HepG2 (cell line): ENCODE data around the gene GSC2. TPM values are rescaled to one million over a fixed set of nuclear protein-coding genes. Genes with fewer than 3 reads are reported as not detected.
A peak's percentile ranks its signal among the peaks of the same experiment; 100 is the strongest.

Experiments used
- AHR ChIP-seq: IDR thresholded peaks from 2 replicates; pipeline ENCODE4 v1.6.1; 2018; ENCODE audit warnings: missing genetic modification reagents, missing compliant biosample characterization
- DRAP1 ChIP-seq: IDR thresholded peaks from 2 replicates; pipeline ENCODE4 v1.6.1; 2016; ENCODE audit warnings: missing genetic modification reagents, missing compliant biosample characterization
- GATAD1 ChIP-seq: IDR thresholded peaks from 2 replicates; pipeline ENCODE4 v1.6.1; 2016; ENCODE audit warnings: missing genetic modification reagents, missing compliant biosample characterization
- GFI1 ChIP-seq: sonication (generic); formaldehyde crosslinking; IDR thresholded peaks from 2 replicates; pipeline ENCODE4 v1.5.0; 2020; ENCODE audit warnings: missing genetic modification reagents, mild to moderate bottlenecking, borderline replicate concordance
- HES4 ChIP-seq: sonication (generic); formaldehyde crosslinking; IDR thresholded peaks from 2 replicates; pipeline ENCODE4 v1.9.0; 2021; ENCODE audit warnings: mild to moderate bottlenecking, missing genetic modification reagents, borderline replicate concordance
- HMGA1 ChIP-seq: sonication (generic); formaldehyde crosslinking; conservative IDR thresholded peaks from 2 replicates; pipeline ENCODE4 v1.4.0; 2020; ENCODE audit warnings: missing genetic modification reagents
- MAFK ChIP-seq, 2 experiments: IDR thresholded peaks in 1 of 2; conservative IDR thresholded peaks in 1 of 2; 2 replicates each; pipeline ENCODE4 v1.6.1; 2011; ENCODE audit warnings: improper control_type of control experiment in 2 of 2, low read length in 2 of 2
- NFATC3 ChIP-seq: sonication (generic); formaldehyde crosslinking; IDR thresholded peaks from 2 replicates; pipeline ENCODE4 v1.5.1; 2020; ENCODE audit warnings: mild to moderate bottlenecking, missing genetic modification reagents
- NFYC ChIP-seq: IDR thresholded peaks from 2 replicates; pipeline ENCODE4 v1.6.1; 2016; ENCODE audit warnings: missing genetic modification reagents, missing compliant biosample characterization
- PHF20 ChIP-seq: sonication (generic); formaldehyde crosslinking; IDR thresholded peaks from 2 replicates; pipeline ENCODE4 v1.5.0; 2020; ENCODE audit warnings: mild to moderate bottlenecking, missing genetic modification reagents
- REXO4 ChIP-seq: sonication (generic); formaldehyde crosslinking; IDR thresholded peaks from 2 replicates; pipeline ENCODE4 v1.8.0; 2022; ENCODE audit warnings: missing genetic modification reagents, mild to moderate bottlenecking, borderline replicate concordance
- ZNF160 ChIP-seq: sonication (generic); formaldehyde crosslinking; IDR thresholded peaks from 2 replicates; pipeline ENCODE4 v1.8.0; 2022; ENCODE audit warnings: mild to moderate bottlenecking, inconsistent platforms, missing genetic modification reagents
- ZNF232 ChIP-seq: sonication (generic); formaldehyde crosslinking; IDR thresholded peaks from 2 replicates; pipeline ENCODE4 v1.4.0; 2020; ENCODE audit warnings: missing genetic modification reagents, borderline replicate concordance
- ZNF281 ChIP-seq: sonication (generic); formaldehyde crosslinking; IDR thresholded peaks from 2 replicates; pipeline ENCODE4 v1.4.0; 2020; ENCODE audit warnings: missing genetic modification reagents, borderline replicate concordance
- ZNF512 ChIP-seq: sonication (generic); formaldehyde crosslinking; IDR thresholded peaks from 2 replicates; pipeline ENCODE4 v1.4.0; 2020; ENCODE audit warnings: mild to moderate bottlenecking, missing genetic modification reagents
- ZNF629 ChIP-seq: sonication (generic); formaldehyde crosslinking; conservative IDR thresholded peaks from 2 replicates; pipeline ENCODE4 v1.5.0; 2020; ENCODE audit warnings: missing genetic modification reagents
- ZNF672 ChIP-seq: sonication (generic); formaldehyde crosslinking; IDR thresholded peaks from 2 replicates; pipeline ENCODE4 v1.8.1; 2022; ENCODE audit warnings: missing genetic modification reagents
- ZNF768 ChIP-seq: sonication (generic); formaldehyde crosslinking; IDR thresholded peaks from 2 replicates; pipeline ENCODE4 v1.4.0; 2020; ENCODE audit warnings: missing genetic modification reagents
- ZSCAN5A ChIP-seq: sonication (generic); formaldehyde crosslinking; IDR thresholded peaks from 2 replicates; pipeline ENCODE4 v1.8.0; 2022; ENCODE audit warnings: mild to moderate bottlenecking, missing genetic modification reagents, borderline replicate concordance
- ZUFSP ChIP-seq: sonication (generic); formaldehyde crosslinking; IDR thresholded peaks from 2 replicates; pipeline ENCODE4 v1.9.0; 2021; ENCODE audit warnings: missing genetic modification reagents, mild to moderate bottlenecking, borderline replicate concordance
- polyA plus RNA-seq, 8 experiments: library from polyadenylated mRNA; depleted of rRNA in 3 of 8; stranded (reverse) in 7 of 8; unstranded in 1 of 8; fragments of >200 nt; fragmentation: Illumina TruSeq in 4 of 8; extraction: Trizol in 4 of 8; gene quantifications; 2 replicates each; pipeline versions ENCODE4 v1.2.1 to v1.2.3, GENCODE V29; 2011 to 2016; ENCODE audit warnings: low read depth in 4 of 8, missing spikeins in 1 of 8, mixed read lengths in 1 of 8; ENCODE audit not compliant: insufficient read depth in 1 of 8
- total RNA-seq, 5 experiments: library from RNA; depleted of rRNA; stranded (reverse); fragments of >200 nt; fragmentation: Illumina TruSeq; extraction: Trizol; gene quantifications; 2 replicates each; pipeline ENCODE4 v1.2.3, GENCODE V29; 2016; ENCODE audit warnings: low read depth in 1 of 5
- TF ChIP-seq, protein P1 (sequence below): sonication (generic); IDR thresholded peaks from 2 replicates; pipeline ENCODE4 v1.6.1; 2016; ENCODE audit warnings: low read depth, borderline replicate concordance

The GSC2 gene
- total and polyA plus RNA-seq, 2 of the 13 experiments (the other 11 are each of a cell fraction or from before 2014, with no cell fraction given): not detected

- no peak for TF ChIP-seq REXO4
- no peak for TF ChIP-seq MAFK (conservative IDR thresholded peaks at IDR 0.05 in 1 of 2, IDR thresholded peaks at IDR 0.05 in 1 of 2; ENCODE audit: low read length in 2 of 2)
- peak; percentile 70 for TF ChIP-seq NFYC (CRISPR knock-in tag)
- no peak for TF ChIP-seq ZNF232 (CRISPR knock-in tag)
- TF ChIP-seq NFATC3 (CRISPR knock-in tag): no peak
- no peak for TF ChIP-seq ZSCAN5A (CRISPR knock-in tag)
- TF ChIP-seq ZNF160 (CRISPR knock-in tag): 0 out of 2 replicates have a peak, but pooled peaks have one; percentile 2
- TF ChIP-seq DRAP1 (CRISPR knock-in tag): peak; percentile 46; the same call in 1 of the 2 replicates
- no peak for TF ChIP-seq PHF20 (CRISPR knock-in tag)
- no peak for TF ChIP-seq AHR (CRISPR knock-in tag)
- TF ChIP-seq ZNF768 (CRISPR knock-in tag): no peak
- peak; percentile 10; the same call in 1 of the 2 replicates for TF ChIP-seq GATAD1 (CRISPR knock-in tag)
- no peak for TF ChIP-seq HMGA1 (CRISPR knock-in tag)
- 0 out of 2 replicates have a peak, but pooled peaks have one; percentile 4 for TF ChIP-seq HES4 (CRISPR knock-in tag)
- TF ChIP-seq ZNF512: no peak
- peak; percentile 20; the same call in 1 of the 2 replicates for TF ChIP-seq GFI1 (CRISPR knock-in tag)
- TF ChIP-seq, protein P1, sequence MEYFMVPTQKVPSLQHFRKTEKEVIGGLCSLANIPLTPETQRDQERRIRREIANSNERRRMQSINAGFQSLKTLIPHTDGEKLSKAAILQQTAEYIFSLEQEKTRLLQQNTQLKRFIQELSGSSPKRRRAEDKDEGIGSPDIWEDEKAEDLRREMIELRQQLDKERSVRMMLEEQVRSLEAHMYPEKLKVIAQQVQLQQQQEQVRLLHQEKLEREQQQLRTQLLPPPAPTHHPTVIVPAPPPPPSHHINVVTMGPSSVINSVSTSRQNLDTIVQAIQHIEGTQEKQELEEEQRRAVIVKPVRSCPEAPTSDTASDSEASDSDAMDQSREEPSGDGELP: peak; percentile 50; the same call in 1 of the 2 replicates
- no peak for TF ChIP-seq ZNF672 (CRISPR knock-in tag)
- no peak for TF ChIP-seq ZNF629 (CRISPR knock-in tag)
- TF ChIP-seq ZNF281 (CRISPR knock-in tag): 0 out of 2 replicates have a peak, but pooled peaks have one; percentile 3
- no peak for TF ChIP-seq ZUFSP (CRISPR knock-in tag)
Measured at GRCh38 chr22:19122143-19122751, 27.8 kb downstream of the GSC2 start, which contains the start of gene DGCR2 (continued).
